Measurements from ENCODE around the gene RNF183.

DNA sequence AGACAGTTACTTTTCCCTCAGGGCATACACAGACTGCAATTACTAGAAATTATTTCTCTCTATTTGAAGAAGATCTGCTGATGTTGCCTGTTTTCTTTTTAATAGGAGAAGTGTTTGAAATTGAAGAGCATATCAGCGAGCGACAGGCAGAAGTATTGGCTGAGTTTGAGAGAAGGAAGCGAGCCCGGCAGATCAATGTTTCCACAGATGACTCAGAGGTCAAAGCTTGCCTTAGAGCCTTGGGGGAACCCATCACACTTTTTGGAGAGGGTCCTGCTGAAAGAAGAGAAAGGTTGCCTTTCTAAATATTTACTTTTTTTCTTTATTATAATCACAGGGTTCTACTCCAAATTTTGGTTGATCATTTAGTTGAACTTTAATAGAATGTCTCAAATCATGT lies 24.3 kb downstream of the RNF183 start:
- TF ChIP-seq ESRRG (CRISPR knock-in tag; IDR thresholded peaks at IDR 0.05) (no peak), ZNF70 (CRISPR knock-in tag; IDR thresholded peaks at IDR 0.05) (no peak), GLIS3 (CRISPR knock-in tag; IDR thresholded peaks at IDR 0.05) (no peak), ZFP30 (CRISPR knock-in tag; IDR thresholded peaks at IDR 0.05) (no peak), ZNF8 (CRISPR knock-in tag; IDR thresholded peaks at IDR 0.05) (no peak), BACH2 (CRISPR knock-in tag; IDR thresholded peaks at IDR 0.05; ENCODE audit: borderline replicate concordance) (no peak), OSR1 (CRISPR knock-in tag; IDR thresholded peaks at IDR 0.05) (no peak), ISL1 (CRISPR knock-in tag; IDR thresholded peaks at IDR 0.05) (no peak)
- TF ChIP-seq, protein P1, sequence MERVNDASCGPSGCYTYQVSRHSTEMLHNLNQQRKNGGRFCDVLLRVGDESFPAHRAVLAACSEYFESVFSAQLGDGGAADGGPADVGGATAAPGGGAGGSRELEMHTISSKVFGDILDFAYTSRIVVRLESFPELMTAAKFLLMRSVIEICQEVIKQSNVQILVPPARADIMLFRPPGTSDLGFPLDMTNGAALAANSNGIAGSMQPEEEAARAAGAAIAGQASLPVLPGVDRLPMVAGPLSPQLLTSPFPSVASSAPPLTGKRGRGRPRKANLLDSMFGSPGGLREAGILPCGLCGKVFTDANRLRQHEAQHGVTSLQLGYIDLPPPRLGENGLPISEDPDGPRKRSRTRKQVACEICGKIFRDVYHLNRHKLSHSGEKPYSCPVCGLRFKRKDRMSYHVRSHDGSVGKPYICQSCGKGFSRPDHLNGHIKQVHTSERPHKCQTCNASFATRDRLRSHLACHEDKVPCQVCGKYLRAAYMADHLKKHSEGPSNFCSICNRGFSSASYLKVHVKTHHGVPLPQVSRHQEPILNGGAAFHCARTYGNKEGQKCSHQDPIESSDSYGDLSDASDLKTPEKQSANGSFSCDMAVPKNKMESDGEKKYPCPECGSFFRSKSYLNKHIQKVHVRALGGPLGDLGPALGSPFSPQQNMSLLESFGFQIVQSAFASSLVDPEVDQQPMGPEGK (CRISPR knock-in tag; IDR thresholded peaks at IDR 0.05; ENCODE audit: borderline replicate concordance), result no peak
